Parathyroid adenoma (tissue), 2 donors: ENCODE data around the gene SERPINF2.

Experiments used
- H2AFZ ChIP-seq: fragments of 300-600 bp; sonication (generic); one replicate; pipeline ENCODE4 v1.7.0; 2017; ENCODE audit warnings: antibody characterized with exemption, mild to moderate bottlenecking
- H3K27ac ChIP-seq: fragments of 300-600 bp; sonication (generic); one replicate; pipeline ENCODE4 v1.7.0; 2017
- H3K27me3 ChIP-seq: fragments of 300-600 bp; sonication (generic); one replicate; pipeline ENCODE4 v1.7.0; 2017; ENCODE audit warnings: low read length; ENCODE audit not compliant: control insufficient read depth, insufficient read depth
- H3K36me3 ChIP-seq: fragments of 300-600 bp; sonication (generic); one replicate; pipeline ENCODE4 v1.7.0; 2017; ENCODE audit warnings: low read length; ENCODE audit not compliant: control insufficient read depth, insufficient read depth
- H3K4me1 ChIP-seq: fragments of 300-600 bp; sonication (generic); one replicate; pipeline ENCODE4 v1.7.0; 2017; ENCODE audit warnings: control low read depth
- H3K4me2 ChIP-seq: fragments of 300-600 bp; sonication (generic); one replicate; pipeline ENCODE4 v1.7.0; 2017; ENCODE audit warnings: low read length
- H3K4me3 ChIP-seq: fragments of 300-600 bp; sonication (generic); one replicate; pipeline ENCODE4 v1.7.0; 2017; ENCODE audit warnings: low read depth, low read length
- H3K79me2 ChIP-seq: fragments of 300-600 bp; sonication (generic); one replicate; pipeline ENCODE4 v1.7.0; 2017; ENCODE audit warnings: control low read depth
- H3K9ac ChIP-seq: fragments of 300-600 bp; sonication (generic); one replicate; pipeline ENCODE4 v1.7.0; 2017; ENCODE audit warnings: mild to moderate bottlenecking
- H3K9me3 ChIP-seq: fragments of 300-600 bp; sonication (generic); one replicate; pipeline ENCODE4 v1.7.0; 2017; ENCODE audit warnings: low read length; ENCODE audit not compliant: control insufficient read depth
- TF ChIP-seq, protein P1 (sequence below): fragments of 300-600 bp; sonication (generic); IDR thresholded peaks from one replicate; pipeline ENCODE4 v1.7.0; 2017; ENCODE audit warnings: antibody characterized with exemption, mild to moderate bottlenecking
- donor health status: primary hyperparathyroidism.

SERPINF2 gene

DNA sequence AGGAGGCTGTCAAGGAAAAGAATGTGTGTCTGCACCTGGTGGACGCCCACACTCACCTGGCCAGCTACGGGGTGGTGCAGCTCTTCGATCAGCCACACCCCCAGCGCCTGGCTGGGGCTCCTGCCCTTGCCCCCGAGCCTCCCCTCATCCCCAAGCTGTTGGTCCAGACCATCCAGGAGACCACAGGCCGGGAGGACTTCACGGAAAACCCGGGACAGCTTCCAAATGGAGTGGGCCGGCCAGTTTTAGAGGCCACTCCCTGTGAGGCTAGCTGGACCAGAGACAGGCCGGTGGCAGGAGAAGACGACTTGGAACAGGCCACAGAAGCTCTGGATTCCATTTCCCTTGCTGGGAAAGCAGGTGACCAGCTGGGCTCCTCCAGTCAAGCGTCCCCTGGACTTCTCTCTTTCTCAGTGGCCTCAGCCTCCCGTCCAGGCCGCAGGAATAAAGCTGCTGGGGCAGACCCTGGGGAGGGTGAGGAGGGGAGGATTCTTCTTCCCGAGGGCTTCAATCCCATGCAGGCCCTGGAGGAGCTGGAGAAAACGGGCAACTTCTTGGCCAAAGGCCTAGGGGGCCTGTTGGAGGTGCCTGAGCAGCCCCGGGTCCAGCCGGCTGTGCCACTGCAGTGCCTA lies 15.9 kb upstream of the SERPINF2 start:
- Histone ChIP-seq H3K4me3 (no peak overlapping the region), H3K4me1 (no peaks in the 10 kb centered on the region), H3K79me2 (no peaks in the 10 kb centered on the region), H3K36me3 (no peaks in the 10 kb centered on the region), H3K9me3 (no peaks in the 10 kb centered on the region), H3K4me2 (no peak overlapping the region), H3K27me3 (no peaks in the 10 kb centered on the region), H2AFZ (no peak overlapping the region), H3K27ac (no peak overlapping the region), H3K9ac (no peak overlapping the region)
- TF ChIP-seq, protein P1, sequence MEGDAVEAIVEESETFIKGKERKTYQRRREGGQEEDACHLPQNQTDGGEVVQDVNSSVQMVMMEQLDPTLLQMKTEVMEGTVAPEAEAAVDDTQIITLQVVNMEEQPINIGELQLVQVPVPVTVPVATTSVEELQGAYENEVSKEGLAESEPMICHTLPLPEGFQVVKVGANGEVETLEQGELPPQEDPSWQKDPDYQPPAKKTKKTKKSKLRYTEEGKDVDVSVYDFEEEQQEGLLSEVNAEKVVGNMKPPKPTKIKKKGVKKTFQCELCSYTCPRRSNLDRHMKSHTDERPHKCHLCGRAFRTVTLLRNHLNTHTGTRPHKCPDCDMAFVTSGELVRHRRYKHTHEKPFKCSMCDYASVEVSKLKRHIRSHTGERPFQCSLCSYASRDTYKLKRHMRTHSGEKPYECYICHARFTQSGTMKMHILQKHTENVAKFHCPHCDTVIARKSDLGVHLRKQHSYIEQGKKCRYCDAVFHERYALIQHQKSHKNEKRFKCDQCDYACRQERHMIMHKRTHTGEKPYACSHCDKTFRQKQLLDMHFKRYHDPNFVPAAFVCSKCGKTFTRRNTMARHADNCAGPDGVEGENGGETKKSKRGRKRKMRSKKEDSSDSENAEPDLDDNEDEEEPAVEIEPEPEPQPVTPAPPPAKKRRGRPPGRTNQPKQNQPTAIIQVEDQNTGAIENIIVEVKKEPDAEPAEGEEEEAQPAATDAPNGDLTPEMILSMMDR = no peak

DNA sequence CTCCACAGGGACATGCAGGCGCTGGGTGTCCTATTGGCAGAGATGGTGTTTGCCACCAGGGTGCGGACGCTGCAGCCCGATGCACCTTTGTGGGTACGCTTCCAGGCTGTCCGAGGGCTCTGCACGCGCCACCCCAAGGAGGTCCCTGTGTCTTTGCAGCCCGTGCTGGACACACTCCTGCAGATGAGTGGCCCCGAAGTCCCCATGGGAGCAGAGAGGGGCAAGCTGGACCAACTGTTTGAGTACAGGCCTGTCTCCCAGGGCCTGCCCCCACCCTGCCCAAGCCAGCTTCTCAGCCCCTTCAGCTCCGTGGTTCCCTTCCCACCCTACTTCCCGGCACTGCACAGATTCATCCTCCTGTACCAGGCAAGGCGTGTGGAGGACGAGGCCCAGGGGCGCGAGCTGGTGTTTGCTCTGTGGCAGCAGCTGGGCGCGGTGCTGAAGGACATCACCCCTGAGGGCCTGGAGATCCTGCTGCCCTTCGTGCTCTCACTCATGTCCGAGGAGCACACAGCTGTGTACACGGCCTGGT lies 15.3 kb upstream of the SERPINF2 start:
- Histone ChIP-seq H3K27ac (no peak overlapping the region), H3K4me3 (no peak overlapping the region), H2AFZ (no peak overlapping the region), H3K79me2 (no peaks in the 10 kb centered on the region), H3K9ac (no peak overlapping the region), H3K27me3 (no peaks in the 10 kb centered on the region), H3K4me2 (no peak overlapping the region), H3K9me3 (no peaks in the 10 kb centered on the region), H3K36me3 (no peaks in the 10 kb centered on the region), H3K4me1 (no peaks in the 10 kb centered on the region)
- TF ChIP-seq, protein P1 = no peak

DNA sequence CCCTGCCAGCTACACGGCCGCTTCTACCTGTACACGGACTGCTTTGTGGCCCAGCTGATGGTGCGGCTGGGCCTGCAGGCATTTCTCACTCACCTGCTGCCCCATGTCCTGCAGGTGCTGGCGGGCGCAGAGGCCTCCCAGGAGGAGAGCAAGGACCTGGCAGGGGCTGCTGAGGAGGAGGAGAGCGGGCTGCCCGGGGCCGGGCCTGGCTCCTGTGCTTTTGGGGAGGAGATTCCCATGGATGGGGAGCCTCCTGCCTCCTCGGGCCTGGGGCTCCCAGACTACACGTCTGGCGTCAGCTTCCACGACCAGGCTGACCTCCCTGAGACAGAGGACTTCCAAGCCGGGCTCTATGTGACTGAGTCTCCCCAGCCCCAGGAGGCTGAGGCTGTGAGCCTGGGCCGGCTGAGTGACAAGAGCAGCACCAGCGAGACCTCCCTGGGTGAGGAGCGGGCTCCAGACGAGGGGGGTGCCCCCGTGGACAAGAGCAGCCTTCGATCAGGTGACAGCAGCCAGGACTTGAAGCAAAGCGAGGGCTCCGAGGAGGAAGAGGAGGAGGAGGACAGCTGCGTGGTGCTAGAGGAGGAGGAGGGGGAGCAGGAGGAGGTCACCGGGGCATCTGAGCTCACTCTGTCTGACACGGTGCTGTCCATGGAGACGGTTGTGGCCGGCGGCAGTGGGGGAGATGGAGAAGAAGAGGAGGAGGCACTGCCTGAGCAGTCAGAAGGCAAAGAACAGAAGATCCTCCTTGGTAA lies 14.6 kb upstream of the SERPINF2 start:
- Histone ChIP-seq H3K9ac (no peak overlapping the region), H3K27ac (no peak overlapping the region), H2AFZ (no peak overlapping the region), H3K36me3 (no peaks in the 10 kb centered on the region), H3K4me2 (no peak overlapping the region), H3K79me2 (no peaks in the 10 kb centered on the region), H3K9me3 (no peaks in the 10 kb centered on the region), H3K4me1 (no peaks in the 10 kb centered on the region), H3K27me3 (no peaks in the 10 kb centered on the region), H3K4me3 (no peak overlapping the region)
- TF ChIP-seq, protein P1 = no peak

DNA sequence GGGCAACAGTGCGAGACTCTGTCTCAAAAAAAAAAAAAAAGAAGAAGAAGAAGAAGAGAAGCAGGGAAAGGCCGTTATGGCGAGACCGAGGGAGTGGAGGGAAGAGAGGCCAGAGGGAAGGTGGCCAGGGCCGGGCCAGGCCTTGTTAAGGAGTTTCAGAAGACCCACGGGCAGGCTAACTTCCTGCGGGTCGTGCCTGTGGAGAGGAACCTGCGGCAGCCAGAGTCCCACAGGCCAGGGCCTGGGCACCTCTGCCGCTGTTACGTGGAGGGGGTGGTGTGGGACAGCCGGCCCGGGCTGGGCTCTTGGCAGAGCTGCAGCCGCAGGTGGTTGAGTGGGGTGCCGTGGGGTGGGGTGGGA lies 12.7 kb upstream of the SERPINF2 start:
- Histone ChIP-seq H2AFZ (no peak overlapping the region), H3K9me3 (no peaks in the 10 kb centered on the region), H3K4me2 (no peak overlapping the region), H3K9ac (no peak overlapping the region), H3K4me3 (no peak overlapping the region), H3K36me3 (no peaks in the 10 kb centered on the region), H3K4me1 (no peaks in the 10 kb centered on the region), H3K79me2 (no peaks in the 10 kb centered on the region), H3K27me3 (no peaks in the 10 kb centered on the region), H3K27ac (no peak overlapping the region)
- TF ChIP-seq, protein P1 = no peak
